Right renal pelvis (tissue), 4 donors: ENCODE measurements around the gene KSR1. TPM values are rescaled to one million over a fixed set of nuclear protein-coding genes. Genes with fewer than 3 reads are reported as not detected.
"Not testable (repeated sequence)": the region's sequence is repeated elsewhere in the genome, so short reads cannot be mapped to it uniquely, and the experiment has no call there.

Experiments
- DNase-seq, 4 donors: peaks; one replicate each; pipeline ENCODE4 v3.0.0-alpha.2; 2013; ENCODE audit warnings: low read depth in 4 of 4, low spot score in 3 of 4, missing footprints in 1 of 4
- polyA plus RNA-seq, 4 donors: library from polyadenylated mRNA; unstranded; fragments of 120-200 nt; gene quantifications; one replicate each; pipeline ENCODE4 v1.2.1, GENCODE V29; 2013; ENCODE audit not compliant: insufficient read length in 4 of 4

KSR1 gene
- polyA plus RNA-seq, 4 donors: 41.7 to 54.6 (median 48.1) TPM

- no peak for DNase-seq
Measured at GRCh38 chr17:27667656-27668487, 211.6 kb downstream of the KSR1 start.

- DNase-seq: no peak
Measured at GRCh38 chr17:27668488-27668823, 212.2 kb downstream of the KSR1 start.

GRCh38 chr17:27669136-27669535 lies 212.9 kb downstream of the KSR1 start:
- no peak for DNase-seq

GRCh38 chr17:27669850-27670249 lies 213.6 kb downstream of the KSR1 start:
- no peak for DNase-seq

GRCh38 chr17:27670791-27671590 lies 214.7 kb downstream of the KSR1 start:
- no peak for DNase-seq

- DNase-seq: no peak
Measured at GRCh38 chr17:27671591-27671910, 215.3 kb downstream of the KSR1 start.

GRCh38 chr17:27671977-27672480 lies 215.8 kb downstream of the KSR1 start:
- not testable (repeated sequence) for DNase-seq

- DNase-seq: no peak
Measured at GRCh38 chr17:27674335-27674734, 218.1 kb downstream of the KSR1 start.

Other genes with a start within 250 kb of the KSR1 start
- 100 to 1,000 TPM; 181 to 250 (median 218) TPM for gene WSB1, start 162.3 kb upstream of the KSR1 start, polyA plus RNA-seq
- 10 to 100 TPM; 13.0 to 17.2 (median 15.3) TPM for gene LGALS9, start 174.7 kb downstream of the KSR1 start, polyA plus RNA-seq